H9 (cell line): Measurements from ENCODE around the gene MROH7. TPM values are rescaled to one million over a fixed set of nuclear protein-coding genes. Genes with fewer than 3 reads are reported as not detected.

Experiments
- DNase-seq: peaks from one replicate; pipeline ENCODE4 v3.0.0-alpha.2; 2017
- H2AFZ ChIP-seq: one replicate; pipeline ENCODE4 v1.6.1; 2013; ENCODE audit warnings: mild to moderate bottlenecking, low read length, control low read depth, moderate library complexity
- H2AK5ac ChIP-seq: 2 replicates; pipeline ENCODE4 v1.6.1; 2013; ENCODE audit warnings: low read length, control low read depth, mixed read lengths; ENCODE audit not compliant: insufficient read length
- H2BK120ac ChIP-seq: one replicate; pipeline ENCODE4 v1.6.1; 2013; ENCODE audit warnings: low read depth, mild to moderate bottlenecking, low read length, control low read depth, inconsistent platforms; ENCODE audit not compliant: poor library complexity, severe bottlenecking
- H2BK12ac ChIP-seq: 2 replicates; pipeline ENCODE4 v1.6.1; 2013; ENCODE audit warnings: low read length, control low read depth, mixed read lengths, low read depth; ENCODE audit not compliant: insufficient read length
- H2BK15ac ChIP-seq: 2 replicates; pipeline ENCODE4 v1.6.1; 2013; ENCODE audit warnings: low read depth, low read length, control low read depth
- H2BK20ac ChIP-seq: one replicate; pipeline ENCODE4 v1.6.1; 2013; ENCODE audit warnings: low read depth, mild to moderate bottlenecking, low read length, control low read depth, inconsistent platforms; ENCODE audit not compliant: poor library complexity, severe bottlenecking
- H2BK5ac ChIP-seq: 2 replicates; pipeline ENCODE4 v1.6.1; 2013; ENCODE audit warnings: low read length, control low read depth, mixed read lengths; ENCODE audit not compliant: insufficient read length
- H3K14ac ChIP-seq: 2 replicates; pipeline ENCODE4 v1.6.1; 2013; ENCODE audit warnings: low read length, control low read depth; ENCODE audit not compliant: insufficient read depth
- H3K18ac ChIP-seq: 2 replicates; pipeline ENCODE4 v1.6.1; 2013; ENCODE audit warnings: low read depth, mild to moderate bottlenecking, mixed read lengths, low read length, control low read depth; ENCODE audit not compliant: insufficient read length
- H3K23ac ChIP-seq: 2 replicates; pipeline ENCODE4 v1.6.1; 2013; ENCODE audit warnings: low read length, control low read depth, mixed read lengths, low read depth; ENCODE audit not compliant: insufficient read length
- H3K23me2 ChIP-seq: 2 replicates; pipeline ENCODE4 v1.6.1; 2013; ENCODE audit warnings: low read depth, mild to moderate bottlenecking, mixed read lengths, low read length, control low read depth; ENCODE audit not compliant: insufficient read length, poor library complexity, severe bottlenecking
- H3K27ac ChIP-seq: 2 replicates; pipeline ENCODE4 v1.5.1; 2013; ENCODE audit warnings: low read length, control low read depth, mixed read lengths, low read depth; ENCODE audit not compliant: insufficient read length
- H3K27me3 ChIP-seq: 2 replicates; pipeline ENCODE4 v1.6.1; 2013; ENCODE audit warnings: low read length, control low read depth, inconsistent platforms; ENCODE audit not compliant: insufficient read depth
- H3K4ac ChIP-seq: 2 replicates; pipeline ENCODE4 v1.6.1; 2013; ENCODE audit warnings: low read depth, mild to moderate bottlenecking, control low read depth, inconsistent platforms, low read length, moderate library complexity
- H3K4me1 ChIP-seq: 2 replicates; pipeline ENCODE4 v1.6.1; 2013; ENCODE audit warnings: low read length, control low read depth, inconsistent platforms; ENCODE audit not compliant: insufficient read depth
- H3K4me2 ChIP-seq: 2 replicates; pipeline ENCODE4 v1.6.1; 2013; ENCODE audit warnings: low read length, control low read depth, mixed read lengths; ENCODE audit not compliant: insufficient read length, insufficient read depth
- H3K56ac ChIP-seq: 2 replicates; pipeline ENCODE4 v1.6.1; 2013; ENCODE audit warnings: low read depth, mild to moderate bottlenecking, mixed read lengths, low read length, control low read depth; ENCODE audit not compliant: insufficient read length
- H3K79me1 ChIP-seq: 2 replicates; pipeline ENCODE4 v1.6.1; 2013; ENCODE audit warnings: low read depth, mild to moderate bottlenecking, moderate library complexity, low read length, control low read depth, inconsistent platforms; ENCODE audit not compliant: insufficient read depth, poor library complexity, severe bottlenecking
- H3K79me2 ChIP-seq: 2 replicates; pipeline ENCODE4 v1.6.1; 2013; ENCODE audit warnings: low read length, control low read depth, inconsistent platforms; ENCODE audit not compliant: insufficient read depth
- H3K9ac ChIP-seq: 2 replicates; pipeline ENCODE4 v1.6.1; 2013; ENCODE audit warnings: low read length, control low read depth, mixed read lengths; ENCODE audit not compliant: insufficient read length; ENCODE audit errors: extremely low read depth
- H3K9me3 ChIP-seq: one replicate; pipeline ENCODE4 v1.6.1; 2013; ENCODE audit warnings: low read depth, low read length, inconsistent platforms; ENCODE audit not compliant: control insufficient read depth
- H3T11ph ChIP-seq: one replicate; pipeline ENCODE4 v1.6.1; 2013; ENCODE audit warnings: mild to moderate bottlenecking, low read length, control low read depth, inconsistent platforms
- H4K20me1 ChIP-seq: one replicate; pipeline ENCODE4 v1.6.1; 2013; ENCODE audit not compliant: control insufficient read depth, insufficient read length, insufficient read depth
- H4K5ac ChIP-seq: 2 replicates; pipeline ENCODE4 v1.6.1; 2013; ENCODE audit warnings: low read depth, mild to moderate bottlenecking, mixed read lengths, low read length, control low read depth; ENCODE audit not compliant: insufficient read length
- H4K8ac ChIP-seq: replicated peaks from 2 replicates; pipeline ENCODE4 v1.6.1; 2013; ENCODE audit warnings: low read length, control low read depth, mixed read lengths, low read depth; ENCODE audit not compliant: insufficient read length
- H4K91ac ChIP-seq: 2 replicates; pipeline ENCODE4 v1.6.1; 2013; ENCODE audit warnings: low read depth, mild to moderate bottlenecking, moderate library complexity, mixed read lengths, low read length, control low read depth; ENCODE audit not compliant: insufficient read length
- H3K27ac Mint-ChIP-seq, 3 experiments: 2 replicates in 2 of 3; 3 replicates in 1 of 3; pipeline ENCODE4 v1.8.0; 2020 to 2021; ENCODE audit warnings: mixed read lengths in 3 of 3, mild to moderate bottlenecking in 1 of 3, moderate library complexity in 1 of 3
- H3K27me3 Mint-ChIP-seq: 2 replicates; pipeline ENCODE4 v1.8.0; 2021; ENCODE audit warnings: low read depth, mild to moderate bottlenecking, moderate library complexity, mixed read lengths
- H3K36me3 Mint-ChIP-seq, 3 experiments: 2 replicates in 2 of 3; 3 replicates in 1 of 3; pipeline ENCODE4 v1.8.0; 2020 to 2021; ENCODE audit warnings: low read depth in 3 of 3, mixed read lengths in 3 of 3; ENCODE audit not compliant: insufficient read depth in 1 of 3
- H3K4me1 Mint-ChIP-seq, 2 experiments: 2 replicates each; pipeline ENCODE4 v1.8.0; 2020; ENCODE audit warnings: mixed read lengths in 2 of 2
- H3K4me3 Mint-ChIP-seq, 2 experiments: 2 replicates in 1 of 2; 3 replicates in 1 of 2; pipeline ENCODE4 v1.8.0; 2020 to 2021; ENCODE audit warnings: mild to moderate bottlenecking in 2 of 2, mixed read lengths in 2 of 2, moderate library complexity in 1 of 2
- H3K9me3 Mint-ChIP-seq, 2 experiments: 2 replicates in 1 of 2; 3 replicates in 1 of 2; pipeline ENCODE4 v1.8.0; 2020; ENCODE audit warnings: mild to moderate bottlenecking in 2 of 2, mixed read lengths in 2 of 2, moderate library complexity in 1 of 2
- WGBS: extraction: QIAGEN DNeasy Blood & Tissue Kit; methylation state at CpG from one replicate; pipeline ENCODE4 v1.1.7; 2013; ENCODE audit warnings: missing lambda C conversion rate, low lambda C conversion rate, mixed read lengths; ENCODE audit not compliant: insufficient read length; ENCODE audit errors: extremely low coverage; 5-methylcytosine and 5-hydroxymethylcytosine counted together
- total RNA-seq: library from RNA; stranded (reverse); gene quantifications from 2 replicates; pipeline ENCODE4 v1.2.1, GENCODE V29; 2021
- TF ChIP-seq, protein P1 (sequence below): fragments of 200-600 bp; sonication (generic); conservative IDR thresholded peaks from 3 replicates; pipeline ENCODE4 v1.8.0; 2021; ENCODE audit warnings: antibody characterized with exemption, mild to moderate bottlenecking

Gene MROH7
- total RNA-seq, 1 experiment from 2014 or later = 0.09 TPM

DNA sequence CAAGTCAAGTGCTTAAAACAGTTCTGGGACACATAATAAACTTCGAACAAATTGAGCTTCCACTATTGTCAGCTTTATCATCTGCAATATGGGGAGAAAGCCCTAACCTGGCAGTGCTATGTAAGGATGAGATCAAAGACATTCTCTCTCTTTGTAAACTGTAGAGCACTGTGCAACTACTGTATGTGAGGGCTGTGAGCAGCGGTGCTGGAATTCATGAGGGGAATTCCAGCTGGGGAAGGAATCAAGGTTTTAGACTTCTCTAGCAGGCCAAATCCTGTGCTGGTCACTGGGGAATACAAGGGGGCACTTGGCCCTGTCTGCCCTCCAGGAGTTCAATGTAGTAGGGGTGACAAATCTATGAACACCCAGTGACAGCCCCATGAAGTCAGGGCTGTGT lies 27.6 kb upstream of the MROH7 start:
- TF ChIP-seq, protein P1, sequence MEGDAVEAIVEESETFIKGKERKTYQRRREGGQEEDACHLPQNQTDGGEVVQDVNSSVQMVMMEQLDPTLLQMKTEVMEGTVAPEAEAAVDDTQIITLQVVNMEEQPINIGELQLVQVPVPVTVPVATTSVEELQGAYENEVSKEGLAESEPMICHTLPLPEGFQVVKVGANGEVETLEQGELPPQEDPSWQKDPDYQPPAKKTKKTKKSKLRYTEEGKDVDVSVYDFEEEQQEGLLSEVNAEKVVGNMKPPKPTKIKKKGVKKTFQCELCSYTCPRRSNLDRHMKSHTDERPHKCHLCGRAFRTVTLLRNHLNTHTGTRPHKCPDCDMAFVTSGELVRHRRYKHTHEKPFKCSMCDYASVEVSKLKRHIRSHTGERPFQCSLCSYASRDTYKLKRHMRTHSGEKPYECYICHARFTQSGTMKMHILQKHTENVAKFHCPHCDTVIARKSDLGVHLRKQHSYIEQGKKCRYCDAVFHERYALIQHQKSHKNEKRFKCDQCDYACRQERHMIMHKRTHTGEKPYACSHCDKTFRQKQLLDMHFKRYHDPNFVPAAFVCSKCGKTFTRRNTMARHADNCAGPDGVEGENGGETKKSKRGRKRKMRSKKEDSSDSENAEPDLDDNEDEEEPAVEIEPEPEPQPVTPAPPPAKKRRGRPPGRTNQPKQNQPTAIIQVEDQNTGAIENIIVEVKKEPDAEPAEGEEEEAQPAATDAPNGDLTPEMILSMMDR = no peak
- Mint-ChIP-seq H3K27ac (no peak overlapping the region), H3K36me3 (no peaks in the 10 kb centered on the region), H3K27me3 (peaks cover 4% of the 10 kb centered on the region), H3K4me1 (peaks cover 24 to 33% of the 10 kb centered on the region in 2 experiments), H3K9me3 (no peaks in the 10 kb centered on the region; a peak in 1 of 5 replicates), H3K4me3 (no peak overlapping the region)
- no peak overlapping the region for H2BK12ac ChIP-seq
- no CpG with 5 or more reads among the region's 2 CpGs for WGBS
- no peaks in the 10 kb centered on the region for H3K79me2 ChIP-seq
- no peak overlapping the region for H3K4ac ChIP-seq
- H3K4me1 ChIP-seq = no peaks in the 10 kb centered on the region; the same call in 1 of the 2 replicates
- no peak overlapping the region for H3K18ac ChIP-seq
- no peak overlapping the region for H2BK20ac ChIP-seq
- no peak overlapping the region for H2BK5ac ChIP-seq
- H2AK5ac ChIP-seq = no peak overlapping the region
- H3K56ac ChIP-seq = no peak overlapping the region
- H4K20me1 ChIP-seq = no peaks in the 10 kb centered on the region
- H3K9me3 ChIP-seq = no peaks in the 10 kb centered on the region
- H2AFZ ChIP-seq = no peak overlapping the region
- DNase-seq = no peak
- no peak overlapping the region for H3K4me2 ChIP-seq
- H3K14ac ChIP-seq = no peak overlapping the region
- H2BK15ac ChIP-seq = no peak overlapping the region
- H3T11ph ChIP-seq = no peak overlapping the region
- no peak overlapping the region for H4K5ac ChIP-seq
- H3K9ac ChIP-seq = no peak overlapping the region
- H3K79me1 ChIP-seq = no peaks in the 10 kb centered on the region
- no peak overlapping the region for H3K27ac ChIP-seq
- H3K23me2 ChIP-seq = no peaks in the 10 kb centered on the region
- no peak overlapping the region for H3K23ac ChIP-seq
- H4K91ac ChIP-seq = no peak overlapping the region
- no peak overlapping the region for H4K8ac ChIP-seq
- no peaks in the 10 kb centered on the region for H3K27me3 ChIP-seq
- no peak overlapping the region for H2BK120ac ChIP-seq
